COLO668 (cell line): ENCODE results near the gene OR51F2.
"Not testable (repeated sequence)": the region's sequence is repeated elsewhere in the genome, so short reads cannot be mapped to it uniquely, and the experiment has no call there.

Experiments used
- DNase-seq: peaks from one replicate; lab custom pipeline; 2025; ENCODE audit not compliant: unreplicated experiment; lab: John Stamatoyannopoulos, UW

The OR51F2 gene, protein sequence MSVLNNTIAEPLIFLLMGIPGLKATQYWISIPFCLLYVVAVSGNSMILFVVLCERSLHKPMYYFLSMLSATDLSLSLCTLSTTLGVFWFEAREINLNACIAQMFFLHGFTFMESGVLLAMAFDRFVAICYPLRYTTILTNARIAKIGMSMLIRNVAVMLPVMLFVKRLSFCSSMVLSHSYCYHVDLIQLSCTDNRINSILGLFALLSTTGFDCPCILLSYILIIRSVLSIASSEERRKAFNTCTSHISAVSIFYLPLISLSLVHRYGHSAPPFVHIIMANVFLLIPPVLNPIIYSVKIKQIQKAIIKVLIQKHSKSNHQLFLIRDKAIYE

DNA sequence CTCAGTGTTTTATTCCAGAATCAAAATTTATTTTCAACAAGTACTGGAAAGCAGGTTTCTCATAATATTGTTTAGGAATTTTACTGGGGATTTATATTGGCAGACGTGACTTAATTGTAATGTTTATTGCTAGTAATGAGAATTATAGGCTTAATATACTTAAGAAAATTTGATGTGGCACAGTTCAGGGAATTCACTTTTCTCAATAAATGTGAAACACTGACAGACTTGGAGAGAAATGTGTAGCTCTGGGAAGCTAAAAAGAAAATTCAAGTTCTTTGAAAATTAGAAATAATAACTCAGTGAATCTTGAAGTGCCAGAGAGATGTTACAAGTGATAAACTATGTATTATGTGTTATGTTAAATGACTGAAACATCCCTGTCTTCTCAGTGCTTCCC lies at the start of gene OR51F2:
Gene OR51F2 (plus strand): TSS at position 301 of the 400 bp plus-strand sequence. CDS start 101 bp downstream, outside the sequence.
- no peak for DNase-seq

GRCh38 chr11:4782454-4782853 lies 38.7 kb upstream of the OR51F2 start:
- DNase-seq = no peak

DNA sequence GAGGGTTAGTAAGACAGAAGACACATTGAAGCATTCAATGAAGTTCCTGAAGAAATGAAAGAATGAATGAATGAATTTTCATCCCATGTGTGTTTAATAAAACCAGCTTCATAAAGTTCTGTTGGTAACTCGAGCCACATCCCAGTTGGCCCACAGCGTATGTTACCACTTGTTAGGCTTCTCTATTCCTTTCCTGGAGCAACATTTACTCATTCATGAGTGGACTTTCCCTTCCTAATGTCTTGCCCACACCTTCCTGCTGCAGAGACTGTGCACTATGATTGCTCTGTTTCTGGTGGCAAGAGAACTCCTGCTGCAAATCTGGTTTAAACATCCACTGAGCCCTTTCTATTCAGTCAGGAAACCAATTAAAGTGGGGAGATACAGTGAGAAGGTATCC lies 23.9 kb upstream of the OR51F2 start:
- no peak for DNase-seq

DNA sequence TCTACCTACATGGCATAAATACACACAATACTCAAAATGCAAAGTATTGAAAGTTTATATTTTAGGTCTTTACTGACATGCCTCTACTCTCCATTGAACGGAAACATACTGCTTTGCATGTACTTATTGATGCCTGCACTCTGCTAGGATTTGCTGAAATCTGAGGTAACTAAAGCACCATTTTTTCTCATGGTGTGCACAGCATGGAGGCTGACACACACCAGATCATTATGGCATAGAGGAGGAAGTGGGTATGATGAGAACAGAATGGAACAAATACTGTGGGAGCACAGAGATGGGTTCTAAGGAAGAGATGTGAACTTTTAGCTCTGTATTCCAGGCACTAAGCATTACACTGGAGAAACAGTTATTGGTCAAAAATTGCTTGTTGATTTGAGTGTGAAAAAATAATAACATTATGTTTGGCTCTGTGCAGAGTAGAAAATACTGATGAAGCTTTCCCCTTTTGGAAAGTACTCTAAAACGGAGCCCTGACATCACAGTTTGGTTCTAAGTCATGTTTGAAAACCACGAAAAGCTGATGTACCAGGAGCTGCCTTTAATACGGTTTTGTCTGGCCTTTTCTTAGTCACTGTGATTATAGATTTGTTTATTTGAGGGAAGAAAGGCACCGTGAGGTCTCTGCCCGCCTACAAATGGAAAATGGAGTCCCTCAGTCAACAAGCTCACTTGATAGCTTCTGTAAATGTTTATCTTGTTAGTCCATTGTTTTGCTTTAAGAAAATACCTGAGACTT lies 22.5 kb upstream of the OR51F2 start:
- no peak for DNase-seq

DNA sequence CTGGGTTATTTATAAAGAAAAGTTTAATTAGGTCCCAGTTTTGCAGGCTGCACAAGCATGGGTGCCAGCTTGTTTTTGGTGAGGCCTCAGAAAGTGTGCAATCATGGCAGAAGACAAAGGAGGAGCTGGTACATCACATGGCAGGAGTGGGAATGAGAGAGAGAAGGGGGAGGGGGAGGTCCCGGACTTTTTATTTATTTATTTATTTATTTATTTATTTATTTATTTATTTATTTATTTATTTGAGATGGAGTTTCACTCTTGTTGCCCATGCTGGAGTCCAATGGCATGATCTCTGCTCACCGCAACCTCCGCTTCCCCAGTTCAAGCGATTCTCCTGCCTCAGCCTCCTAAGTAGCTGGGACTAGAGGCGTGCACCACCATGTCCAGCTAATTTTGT lies 19.8 kb upstream of the OR51F2 start:
- not testable (repeated sequence) for DNase-seq

DNA sequence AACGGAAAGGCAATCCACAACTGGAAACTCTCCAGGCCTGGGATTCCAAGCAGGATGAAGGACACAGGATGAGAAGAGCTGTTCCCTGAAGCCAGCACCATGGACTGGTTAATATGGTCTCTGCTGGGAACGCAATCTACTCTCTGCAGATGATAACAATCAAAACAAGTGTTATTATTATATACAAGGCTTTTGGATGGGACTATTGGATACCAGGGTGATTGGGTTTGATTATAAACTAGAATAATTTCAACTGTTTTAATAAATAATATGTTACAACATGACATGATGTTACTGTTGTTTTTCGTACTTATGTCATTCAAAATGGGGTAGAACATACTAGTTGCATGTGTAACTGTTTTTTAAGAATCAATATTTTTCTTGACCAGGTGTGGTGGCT lies 16.8 kb upstream of the OR51F2 start, which contains the start of gene OR52R1:
Gene OR52R1 (minus strand): TSS at position 101 of the 400 bp plus-strand sequence. CDS start 0 bp downstream, at position 101.
- DNase-seq = no peak

GRCh38 chr11:4808476-4808875 lies 12.6 kb upstream of the OR51F2 start:
- no peak for DNase-seq

- DNase-seq = no peak
These were observed 11.9 kb upstream of the OR51F2 start for GRCh38 chr11:4809246-4809645.

GRCh38 chr11:4825132-4825531 lies 4.0 kb downstream of the OR51F2 start:
- DNase-seq = no peak

DNA sequence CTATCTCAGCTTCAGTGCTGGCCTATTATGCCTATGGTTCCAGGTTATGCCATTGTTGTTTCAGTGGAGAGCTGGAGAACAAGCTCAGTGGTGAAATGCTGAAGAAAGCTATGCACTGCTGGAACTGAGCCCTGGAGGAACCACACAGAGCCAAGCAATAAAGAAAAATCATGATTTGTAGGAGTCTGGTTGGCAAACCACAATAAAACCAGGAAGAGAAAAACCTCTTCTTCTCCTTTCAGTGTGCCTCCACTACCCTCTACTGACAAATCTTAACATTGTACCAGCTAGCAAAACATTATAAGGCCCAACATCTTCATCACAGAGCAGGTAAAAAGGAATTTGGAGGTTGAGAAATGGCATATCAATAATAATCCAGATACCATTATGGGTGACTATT lies 5.3 kb downstream of the OR51F2 start:
- no peak for DNase-seq

GRCh38 chr11:4830346-4830745 lies 9.2 kb downstream of the OR51F2 start:
- DNase-seq = peak; percentile 51

DNA sequence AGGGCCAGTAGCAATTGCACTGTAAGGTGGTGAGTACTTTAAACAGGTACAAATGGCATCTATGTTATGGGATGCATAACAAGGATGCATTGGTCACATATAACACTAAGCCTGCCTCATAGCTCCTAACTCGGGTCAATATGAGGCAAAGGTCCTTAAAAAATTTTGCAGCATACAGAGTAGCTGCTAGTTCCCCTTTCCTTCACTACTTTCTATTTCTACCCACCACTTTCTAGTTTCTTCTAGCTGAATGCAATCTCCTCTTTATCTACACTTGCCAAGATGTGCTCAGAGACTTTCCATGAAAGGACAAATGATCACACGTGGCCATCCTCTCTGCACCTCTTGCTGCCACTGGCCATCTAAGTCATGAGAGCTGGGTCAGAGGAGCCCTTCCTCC lies 9.8 kb downstream of the OR51F2 start:
- DNase-seq = no peak

DNA sequence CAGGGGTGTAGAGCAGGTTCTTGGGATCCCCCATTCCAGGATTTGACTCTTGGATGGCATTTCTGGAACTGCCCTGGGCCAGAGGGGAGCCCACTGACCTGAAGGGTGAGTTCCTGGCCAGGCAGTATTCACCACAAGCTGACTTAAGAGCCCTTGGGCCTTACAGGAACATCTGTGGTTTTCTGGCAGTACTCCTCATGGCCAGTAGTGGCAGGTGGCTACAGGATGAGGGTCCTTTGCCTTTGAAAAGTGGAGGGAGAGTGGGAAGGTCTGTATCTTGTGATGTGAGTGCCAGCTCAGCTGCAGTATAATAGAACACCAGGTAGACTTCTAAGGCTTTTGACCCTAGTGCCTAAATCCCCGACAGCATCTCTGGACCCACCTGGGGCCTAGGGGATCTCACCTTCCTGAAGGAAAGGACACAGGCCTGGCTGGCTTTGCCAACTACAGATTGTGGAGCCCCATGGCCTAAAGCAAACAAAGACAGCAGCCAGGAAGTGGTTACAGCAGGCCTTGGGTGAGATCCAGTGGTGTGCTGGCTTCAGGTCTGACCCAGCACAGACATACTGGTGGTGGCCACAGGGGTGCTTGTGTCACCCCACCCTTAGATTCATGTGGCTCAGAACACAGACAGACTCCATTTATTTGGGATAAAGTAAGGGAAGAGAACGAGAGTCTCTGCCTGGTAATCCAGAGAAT lies 18.9 kb downstream of the OR51F2 start:
- DNase-seq = no peak

DNA sequence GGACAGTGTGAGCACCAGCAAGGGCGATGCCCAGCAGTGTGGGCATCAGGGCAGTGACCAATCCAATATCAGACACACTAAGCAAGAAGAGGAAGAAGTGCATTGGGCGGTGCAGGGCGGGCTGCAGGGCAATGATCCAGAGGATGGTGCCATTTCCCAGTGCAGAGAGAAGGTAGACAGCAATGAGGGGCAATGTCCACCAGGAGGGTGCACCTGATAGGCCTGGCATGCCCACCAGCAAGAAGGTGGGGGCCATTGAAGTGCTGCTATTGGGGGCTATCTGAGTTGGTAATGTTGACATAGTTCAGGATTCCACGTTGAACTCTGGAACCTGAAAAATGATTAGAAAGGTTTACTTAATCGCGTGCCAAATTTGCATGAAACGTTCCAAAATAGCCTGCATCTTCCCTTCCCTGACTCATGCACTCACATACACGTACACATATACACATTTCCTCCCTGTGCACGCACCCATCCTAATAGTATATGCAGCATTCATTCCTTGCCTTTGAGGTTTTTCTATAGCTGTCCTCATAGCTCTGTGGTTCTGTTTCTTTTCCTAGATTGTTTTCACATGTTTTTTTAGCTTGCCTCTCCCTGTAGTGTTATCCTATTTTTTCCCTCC lies 27.9 kb downstream of the OR51F2 start, which contains the start of gene OR51S1:
Gene OR51S1 (minus strand): TSS at position 301 of the 625 bp plus-strand sequence. CDS start 0 bp downstream, at position 301.
- DNase-seq = no peak

GRCh38 chr11:4851033-4851432 lies 29.9 kb downstream of the OR51F2 start:
- no peak for DNase-seq

- not testable (repeated sequence) for DNase-seq
These were observed 33.2 kb downstream of the OR51F2 start for GRCh38 chr11:4854286-4854685.

- no peak for DNase-seq
These were observed 41.5 kb downstream of the OR51F2 start for GRCh38 chr11:4862447-4863236.

DNA sequence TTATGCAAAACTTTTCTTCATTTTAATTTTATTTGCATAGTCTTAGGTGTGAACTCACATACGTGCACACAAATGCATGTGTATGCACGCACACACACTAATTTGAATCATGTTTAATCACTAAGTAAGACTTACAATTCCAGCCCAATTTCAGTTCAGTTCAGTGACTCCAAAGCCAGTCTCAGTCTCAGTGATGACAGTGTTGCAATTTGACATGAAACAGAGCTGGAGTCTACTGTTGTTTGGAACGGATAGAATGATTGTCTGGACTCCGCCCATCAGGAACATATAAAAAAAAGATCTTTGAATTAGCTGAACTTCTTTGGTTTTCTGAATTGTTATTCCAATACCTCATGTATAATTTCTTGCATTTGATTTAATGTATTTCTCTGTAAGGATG lies 42.8 kb downstream of the OR51F2 start:
- DNase-seq = no peak

GRCh38 chr11:4865855-4866254 lies 44.7 kb downstream of the OR51F2 start:
- no peak for DNase-seq
